ENCODE measurements around the gene TJP3.
A peak's percentile ranks its signal among the peaks of the same experiment; 100 is the strongest.
"Not testable (repeated sequence)": the region's sequence is repeated elsewhere in the genome, so short reads cannot be mapped to it uniquely, and the experiment has no call there.

TJP3 gene

DNA sequence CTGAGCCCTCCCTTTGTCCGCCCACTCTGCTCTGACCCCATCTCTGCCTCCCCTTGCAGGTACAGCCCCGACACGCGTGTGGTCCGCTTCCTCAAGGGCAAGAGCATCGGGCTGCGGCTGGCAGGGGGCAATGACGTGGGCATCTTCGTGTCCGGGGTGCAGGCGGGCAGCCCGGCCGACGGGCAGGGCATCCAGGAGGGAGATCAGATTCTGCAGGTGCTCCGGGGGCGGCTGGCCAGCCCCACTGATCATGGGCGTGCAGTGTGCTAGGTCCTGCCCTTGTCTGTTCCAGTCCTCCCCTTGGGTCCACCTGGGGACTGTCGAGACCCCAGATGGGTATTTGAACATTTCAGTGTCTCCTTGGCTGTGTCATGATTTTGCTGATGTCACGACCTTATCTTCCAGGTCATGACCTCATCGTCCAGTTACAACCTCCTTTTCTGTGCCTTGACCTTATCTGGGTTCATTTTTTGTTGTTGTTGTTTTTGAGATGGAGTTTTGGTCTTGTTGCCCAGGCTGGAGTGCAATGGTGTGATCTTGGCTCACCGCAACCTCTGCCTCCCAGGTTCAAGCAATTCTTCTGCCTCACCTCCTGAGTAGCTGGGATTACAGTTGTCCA, 28.0 kb downstream of the TJP3 start:
- ATAC-seq (no peak), DNase-seq (no peak)
- H3K4me3 Mint-ChIP-seq, result no peak overlapping the region
- peaks cover 18% of the 10 kb centered on the region for H3K4me1 Mint-ChIP-seq
- H3K27me3 Mint-ChIP-seq, result no peaks in the 10 kb centered on the region
- H3K27ac Mint-ChIP-seq, result no peak overlapping the region
- no peaks in the 10 kb centered on the region for H3K9me3 Mint-ChIP-seq

DNA sequence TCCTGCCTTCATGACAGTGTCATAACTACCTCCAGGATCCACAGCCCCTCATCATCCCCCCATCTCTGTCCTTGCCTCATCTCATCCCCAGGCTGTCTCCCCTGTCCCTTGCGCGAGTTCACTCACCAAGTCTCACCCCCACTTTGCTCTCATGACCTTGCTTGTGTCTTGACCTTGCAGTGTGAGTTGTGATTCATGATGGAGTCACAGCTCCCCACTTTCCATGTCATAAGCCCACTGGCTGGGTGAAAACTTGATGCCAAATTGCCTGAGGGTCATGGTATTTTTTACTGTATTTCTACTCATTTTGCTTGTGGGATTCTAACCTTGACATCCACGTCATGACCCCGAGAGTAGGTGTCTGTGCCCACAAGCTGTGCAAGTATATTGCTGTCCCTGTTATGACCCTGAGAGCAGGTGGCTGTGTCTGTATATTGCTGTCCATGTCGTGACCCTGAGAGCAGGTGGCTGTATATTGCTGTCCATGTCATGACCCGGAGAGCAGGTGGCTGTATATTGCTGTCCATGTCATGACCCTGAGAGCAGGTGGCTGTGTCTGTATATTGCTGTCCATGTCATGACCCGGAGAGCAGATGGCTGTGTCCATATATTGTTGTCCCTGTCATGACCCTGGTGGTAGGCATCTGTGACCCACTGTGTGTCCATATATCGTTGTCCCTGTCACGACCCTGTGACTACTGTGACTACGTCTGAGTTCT, 29.5 kb downstream of the TJP3 start:
- ATAC-seq, result no peak
- Mint-ChIP-seq H3K4me1 (peaks cover 18% of the 10 kb centered on the region), H3K27ac (no peak overlapping the region), H3K9me3 (no peaks in the 10 kb centered on the region), H3K4me3 (no peak overlapping the region), H3K27me3 (no peaks in the 10 kb centered on the region)
- no peak for DNase-seq

DNA sequence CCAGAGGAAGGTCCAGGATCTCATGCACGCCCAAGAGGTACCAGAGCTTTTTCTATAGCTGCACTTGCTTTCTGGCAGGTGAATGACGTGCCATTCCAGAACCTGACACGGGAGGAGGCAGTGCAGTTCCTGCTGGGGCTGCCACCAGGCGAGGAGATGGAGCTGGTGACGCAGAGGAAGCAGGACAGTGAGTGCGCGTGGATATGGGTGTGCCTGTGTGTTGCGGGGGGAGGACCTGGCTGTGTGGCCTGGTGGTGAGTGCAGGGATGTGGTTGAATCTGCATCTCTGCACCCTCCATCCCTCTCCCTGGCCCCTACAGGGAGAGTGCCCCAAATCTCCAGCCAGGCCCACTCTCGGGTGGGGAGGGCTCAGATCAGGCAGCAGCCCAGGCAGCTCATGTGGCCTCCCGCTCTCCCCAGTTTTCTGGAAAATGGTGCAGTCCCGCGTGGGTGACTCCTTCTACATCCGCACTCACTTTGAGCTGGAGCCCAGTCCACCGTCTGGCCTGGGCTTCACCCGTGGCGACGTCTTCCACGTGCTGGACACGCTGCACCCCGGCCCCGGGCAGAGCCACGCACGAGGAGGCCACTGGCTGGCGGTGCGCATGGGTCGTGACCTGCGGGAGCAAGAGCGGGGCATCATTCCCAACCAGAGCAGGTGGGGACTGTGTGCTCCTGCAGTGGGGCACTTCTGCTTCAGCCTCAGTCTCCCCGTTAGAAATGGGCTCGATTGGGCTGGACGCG, 30.5 kb downstream of the TJP3 start:
- H3K4me1 Mint-ChIP-seq, result peaks cover 18% of the 10 kb centered on the region
- H3K9me3 Mint-ChIP-seq, result no peaks in the 10 kb centered on the region
- H3K27ac Mint-ChIP-seq, result no peak overlapping the region
- ATAC-seq (no peak), DNase-seq (no peak)
- H3K27me3 Mint-ChIP-seq, result no peaks in the 10 kb centered on the region
- no peak overlapping the region for H3K4me3 Mint-ChIP-seq

DNA sequence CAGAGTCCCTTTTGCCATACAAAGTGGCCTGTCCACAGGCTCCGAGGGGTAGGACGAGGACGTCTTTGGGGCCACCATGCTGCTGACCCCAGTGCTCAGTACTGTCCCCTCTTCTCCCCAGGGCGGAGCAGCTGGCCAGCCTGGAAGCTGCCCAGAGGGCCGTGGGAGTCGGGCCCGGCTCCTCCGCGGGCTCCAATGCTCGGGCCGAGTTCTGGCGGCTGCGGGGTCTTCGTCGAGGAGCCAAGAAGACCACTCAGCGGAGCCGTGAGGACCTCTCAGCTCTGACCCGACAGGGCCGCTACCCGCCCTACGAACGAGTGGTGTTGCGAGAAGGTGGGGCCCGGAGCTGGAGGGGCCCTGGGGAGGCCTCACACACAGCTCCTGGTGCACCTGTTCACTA, 32.2 kb downstream of the TJP3 start:
- no peak overlapping the region for H3K27ac Mint-ChIP-seq
- no peaks in the 10 kb centered on the region for H3K9me3 Mint-ChIP-seq
- no peak for DNase-seq

DNA sequence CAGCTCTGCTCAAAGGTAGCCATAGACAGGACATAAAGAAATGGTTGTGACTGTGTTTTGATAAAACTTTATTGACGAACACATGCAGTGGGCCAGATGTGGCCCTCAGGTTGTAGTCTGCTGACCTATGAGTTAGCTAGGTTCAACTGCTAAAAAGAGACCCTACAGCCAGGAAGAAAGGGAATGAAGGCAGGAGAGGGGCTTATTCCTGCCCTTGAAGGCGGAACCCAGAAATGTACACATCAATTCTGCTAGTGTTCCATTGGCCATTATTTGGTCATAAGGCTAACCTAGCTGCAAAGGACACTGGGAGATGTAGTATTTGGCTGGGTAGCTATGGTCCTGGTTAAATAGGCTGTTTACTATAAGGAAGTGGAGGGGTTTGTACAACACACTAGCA, 35.3 kb downstream of the TJP3 start:
- Mint-ChIP-seq H3K4me1 (peaks cover 14% of the 10 kb centered on the region), H3K27ac (peak overlapping the region in 1 of 2 donors; percentile 46), H3K4me3 (no peak overlapping the region), H3K9me3 (no peaks in the 10 kb centered on the region), H3K27me3 (no peaks in the 10 kb centered on the region)
- no peak for ATAC-seq
- DNase-seq, result no peak

More for the DNA sequence above, 32.2 kb downstream of the TJP3 start:
- H3K27me3 Mint-ChIP-seq, result no peaks in the 10 kb centered on the region
- H3K4me1 Mint-ChIP-seq, result peaks cover 18% of the 10 kb centered on the region
- no peak overlapping the region for H3K4me3 Mint-ChIP-seq
- ATAC-seq, result no peak

DNA sequence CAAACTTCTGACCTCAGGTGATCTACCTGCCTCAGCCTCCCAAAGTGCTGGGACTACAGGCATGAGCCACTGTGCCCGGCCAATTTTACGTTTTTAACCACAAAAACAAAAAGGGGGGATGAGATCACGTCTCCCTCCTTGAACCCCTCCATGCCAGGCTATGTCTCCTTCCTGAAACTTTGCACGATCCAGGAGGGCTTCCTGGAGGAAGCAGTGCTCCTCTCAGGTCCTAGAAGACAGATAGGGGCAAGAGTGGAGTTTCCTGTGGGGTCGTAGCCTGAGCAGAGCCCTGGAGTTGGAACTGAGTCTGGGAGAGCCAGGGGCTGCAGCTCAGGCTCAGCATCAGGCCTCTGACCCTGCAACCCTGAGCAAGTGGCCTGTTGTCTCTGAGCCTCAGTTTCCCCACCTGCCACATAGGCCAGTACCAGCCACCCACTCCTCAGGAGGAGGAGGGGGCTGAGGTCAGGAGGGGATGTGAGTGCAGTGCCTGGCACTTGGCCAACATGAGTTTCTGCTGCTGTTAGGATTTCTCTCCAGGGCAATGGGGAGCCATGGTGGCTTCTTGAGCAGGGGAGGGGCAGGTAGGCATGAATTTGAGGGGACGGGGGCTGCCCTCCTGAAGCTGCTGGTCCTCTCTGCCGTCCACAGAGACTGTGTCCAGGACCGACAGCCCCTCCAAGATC, 37.3 kb downstream of the TJP3 start:
- Mint-ChIP-seq H3K27ac (no peak overlapping the region), H3K4me1 (no peaks in the 10 kb centered on the region), H3K4me3 (no peak overlapping the region), H3K9me3 (no peaks in the 10 kb centered on the region), H3K27me3 (no peaks in the 10 kb centered on the region)
- ATAC-seq (no peak), DNase-seq (no peak)

DNA sequence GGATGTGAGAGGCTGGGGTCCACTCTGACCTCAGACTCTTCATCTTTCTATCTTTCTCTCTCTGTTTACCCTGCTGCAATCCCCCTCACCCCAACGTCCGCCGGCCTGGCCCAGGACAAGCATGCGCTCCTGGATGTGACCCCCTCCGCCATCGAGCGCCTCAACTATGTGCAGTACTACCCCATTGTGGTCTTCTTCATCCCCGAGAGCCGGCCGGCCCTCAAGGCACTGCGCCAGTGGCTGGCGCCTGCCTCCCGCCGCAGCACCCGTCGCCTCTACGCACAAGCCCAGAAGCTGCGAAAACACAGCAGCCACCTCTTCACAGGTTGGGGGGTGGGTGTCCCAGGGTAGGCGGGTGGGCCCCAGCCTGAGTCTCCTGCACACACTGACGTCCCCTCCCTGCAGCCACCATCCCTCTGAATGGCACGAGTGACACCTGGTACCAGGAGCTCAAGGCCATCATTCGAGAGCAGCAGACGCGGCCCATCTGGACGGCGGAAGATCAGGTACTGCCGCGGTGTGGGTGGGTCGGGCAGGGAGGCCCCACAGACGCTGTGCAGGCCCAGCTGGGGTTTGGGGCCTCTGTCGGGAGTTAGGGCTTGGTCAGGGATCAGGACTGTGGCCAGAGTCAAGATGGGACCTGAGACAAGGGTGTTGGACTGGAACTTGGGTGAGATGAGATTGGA, 38.3 kb downstream of the TJP3 start:
- DNase-seq (no peak), ATAC-seq (no peak)
- H3K4me1 Mint-ChIP-seq, result no peaks in the 10 kb centered on the region
- H3K27me3 Mint-ChIP-seq, result no peaks in the 10 kb centered on the region
- no peaks in the 10 kb centered on the region for H3K9me3 Mint-ChIP-seq
- H3K4me3 Mint-ChIP-seq, result no peak overlapping the region
- H3K27ac Mint-ChIP-seq, result peak overlapping the region in 1 of 2 donors; percentile 38

DNA sequence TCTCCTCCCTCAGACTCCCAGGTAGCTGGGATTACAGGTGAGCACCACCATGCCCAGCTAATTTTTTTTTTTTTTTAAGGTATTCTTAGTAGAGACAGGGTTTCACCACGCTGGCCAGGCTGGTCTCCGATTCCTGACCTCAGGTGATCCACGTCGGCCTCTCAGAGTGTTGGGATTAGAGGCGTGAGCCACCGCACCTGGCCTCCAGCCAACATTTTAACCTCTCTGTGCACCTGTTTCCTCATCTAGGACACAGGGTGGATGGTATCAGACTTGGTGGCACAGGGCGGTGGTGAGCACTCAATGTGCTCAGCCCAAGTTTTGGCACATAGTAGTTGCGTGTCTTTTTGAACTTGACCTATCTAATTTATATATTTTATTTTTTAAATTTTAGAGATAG, 40.8 kb downstream of the TJP3 start:
- no peak for DNase-seq
- Mint-ChIP-seq H3K4me3 (no peak overlapping the region), H3K9me3 (no peaks in the 10 kb centered on the region), H3K27ac (no peak overlapping the region), H3K4me1 (no peaks in the 10 kb centered on the region), H3K27me3 (no peaks in the 10 kb centered on the region)
- ATAC-seq, result no peak

DNA sequence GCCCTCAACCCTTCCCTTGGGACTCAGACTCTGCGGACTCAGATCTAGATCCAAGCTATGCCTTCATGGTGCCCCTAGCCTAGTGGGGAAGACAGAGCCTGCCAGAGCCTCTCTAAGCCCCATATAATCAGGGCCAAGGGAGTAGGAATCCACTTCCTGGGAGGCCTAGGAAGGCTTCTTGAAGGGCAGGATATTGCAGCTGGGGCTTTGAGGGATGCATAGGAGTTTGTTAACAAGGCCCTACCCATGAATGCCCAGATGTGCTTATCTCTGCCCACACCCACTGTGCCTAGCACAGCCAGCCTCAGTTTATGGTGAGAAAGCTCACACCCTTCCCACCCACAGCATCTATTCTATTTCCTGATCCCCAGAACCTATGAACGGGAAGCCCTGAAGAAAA, 42.0 kb downstream of the TJP3 start:
- no peaks in the 10 kb centered on the region for H3K9me3 Mint-ChIP-seq
- H3K4me1 Mint-ChIP-seq, result peaks cover 7% of the 10 kb centered on the region
- DNase-seq (no peak), ATAC-seq (no peak)
- H3K4me3 Mint-ChIP-seq, result no peak overlapping the region
- no peak overlapping the region for H3K27ac Mint-ChIP-seq
- no peaks in the 10 kb centered on the region for H3K27me3 Mint-ChIP-seq

DNA sequence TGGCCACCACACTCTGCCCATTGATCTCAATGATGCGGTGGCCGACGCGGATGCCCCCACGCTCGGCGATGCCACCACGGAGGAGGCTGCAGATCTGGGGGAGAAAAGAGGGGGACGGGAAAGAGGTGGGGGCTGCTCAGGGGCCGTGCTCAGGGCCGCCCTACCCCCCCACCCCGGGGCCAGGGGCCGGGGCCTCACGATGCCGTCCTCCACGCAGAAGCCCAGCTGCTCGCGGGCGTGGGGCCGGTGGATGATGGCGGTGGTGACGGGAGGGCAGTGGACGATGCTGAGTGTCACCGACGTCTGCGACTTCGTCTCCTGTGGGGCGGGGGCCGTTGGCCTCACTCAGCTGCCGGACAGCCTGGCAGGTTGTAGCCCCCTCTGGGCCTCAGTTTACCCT, 43.1 kb downstream of the TJP3 start:
- Mint-ChIP-seq H3K27me3 (no peaks in the 10 kb centered on the region), H3K27ac (no peak overlapping the region), H3K4me1 (peaks cover 17% of the 10 kb centered on the region), H3K4me3 (no peak overlapping the region), H3K9me3 (no peaks in the 10 kb centered on the region)
- no peak for DNase-seq
- ATAC-seq, result no peak

DNA sequence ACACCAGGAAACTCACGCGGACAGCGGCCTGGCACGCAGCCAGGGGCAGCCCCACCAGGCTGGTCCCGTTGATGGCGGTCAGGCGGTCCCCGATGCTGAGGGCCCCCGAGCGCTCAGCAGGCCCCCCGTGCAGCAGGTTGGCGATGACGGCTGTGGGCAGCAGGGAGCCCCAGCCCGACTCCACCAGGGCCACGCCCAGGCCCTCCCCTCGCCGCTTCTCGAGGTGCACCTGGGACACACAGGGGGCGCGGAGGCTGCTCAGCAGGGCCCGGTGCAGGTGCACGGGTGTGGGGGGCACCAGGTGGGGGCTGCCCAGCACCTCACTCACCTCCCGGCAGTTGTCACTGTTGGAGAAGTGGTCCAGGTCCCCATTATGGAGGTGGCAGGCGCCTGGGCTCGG, 44.3 kb downstream of the TJP3 start:
- no peaks in the 10 kb centered on the region for H3K27me3 Mint-ChIP-seq
- no peaks in the 10 kb centered on the region for H3K9me3 Mint-ChIP-seq
- H3K27ac Mint-ChIP-seq, result no peak overlapping the region
- no peak for ATAC-seq
- H3K4me3 Mint-ChIP-seq, result no peak overlapping the region
- no peak for DNase-seq
- peaks cover 17% of the 10 kb centered on the region for H3K4me1 Mint-ChIP-seq

DNA sequence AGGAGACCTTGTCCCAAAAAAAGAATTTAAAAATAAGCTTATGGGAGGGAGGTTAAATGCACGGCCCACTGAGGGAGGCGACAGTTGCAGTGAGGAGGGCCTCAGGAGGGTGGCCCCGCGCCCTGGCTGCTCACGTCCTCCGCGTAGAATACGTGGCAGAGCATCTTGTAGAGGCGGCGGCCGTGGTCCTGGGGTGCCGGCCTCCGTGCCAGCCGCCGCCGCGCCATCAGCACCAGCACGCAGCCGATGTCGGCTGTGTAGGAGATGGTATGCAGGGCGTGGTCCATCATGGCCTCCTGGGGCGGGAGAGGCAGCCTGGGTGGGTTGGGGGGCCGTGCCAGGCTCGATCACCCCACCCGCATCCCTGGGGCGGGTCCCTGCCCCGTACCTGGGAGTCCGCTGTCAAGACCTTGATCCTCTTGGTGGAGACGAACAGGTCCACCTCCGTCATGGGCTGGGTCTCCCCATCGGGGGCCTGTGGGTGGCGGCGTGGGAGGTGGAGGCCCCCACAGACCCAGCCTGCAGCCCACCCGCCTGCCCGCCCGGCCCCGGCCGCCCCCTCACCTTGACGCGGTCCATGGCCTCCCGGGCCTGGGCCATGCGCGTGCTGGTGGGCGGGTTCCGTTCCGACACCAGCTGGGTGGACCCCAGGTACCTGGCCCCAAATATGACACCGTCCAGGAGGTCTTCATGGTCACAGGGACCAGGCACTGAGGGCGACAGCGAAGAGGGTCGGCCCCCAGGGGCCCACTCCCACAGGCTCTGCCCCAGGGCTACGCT, 45.6 kb downstream of the TJP3 start:
- no peak overlapping the region for H3K27ac Mint-ChIP-seq
- H3K9me3 Mint-ChIP-seq, result no peaks in the 10 kb centered on the region
- no peaks in the 10 kb centered on the region for H3K27me3 Mint-ChIP-seq
- H3K4me3 Mint-ChIP-seq, result no peak overlapping the region
- H3K4me1 Mint-ChIP-seq, result peaks cover 17% of the 10 kb centered on the region
- DNase-seq, result no peak
- ATAC-seq, result peak; percentile 52

DNA sequence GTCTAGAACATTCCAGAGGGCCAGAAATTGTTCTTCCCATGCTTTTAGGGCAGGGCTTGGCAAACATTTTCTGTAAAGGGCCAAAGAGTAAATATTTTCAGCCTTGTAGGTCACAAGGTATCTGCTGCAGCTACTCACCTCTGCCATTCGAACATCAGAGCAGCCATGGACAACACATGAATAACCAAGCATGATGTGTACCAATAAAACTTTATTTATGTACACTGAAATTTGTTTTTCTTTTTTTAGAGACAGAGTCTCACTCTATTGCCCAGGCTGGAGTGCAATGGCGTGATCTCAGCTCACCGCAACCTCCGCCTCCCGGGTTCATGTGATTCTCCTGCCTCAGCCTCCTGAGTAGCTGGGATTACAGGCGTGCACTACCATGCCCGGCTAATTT, 49.5 kb downstream of the TJP3 start:
- not testable (repeated sequence) for DNase-seq, H3K27ac Mint-ChIP-seq, H3K4me3 Mint-ChIP-seq, H3K27me3 Mint-ChIP-seq, H3K9me3 Mint-ChIP-seq, ATAC-seq
- H3K4me1 Mint-ChIP-seq, result peaks cover 51% of the 10 kb centered on the region

DNA sequence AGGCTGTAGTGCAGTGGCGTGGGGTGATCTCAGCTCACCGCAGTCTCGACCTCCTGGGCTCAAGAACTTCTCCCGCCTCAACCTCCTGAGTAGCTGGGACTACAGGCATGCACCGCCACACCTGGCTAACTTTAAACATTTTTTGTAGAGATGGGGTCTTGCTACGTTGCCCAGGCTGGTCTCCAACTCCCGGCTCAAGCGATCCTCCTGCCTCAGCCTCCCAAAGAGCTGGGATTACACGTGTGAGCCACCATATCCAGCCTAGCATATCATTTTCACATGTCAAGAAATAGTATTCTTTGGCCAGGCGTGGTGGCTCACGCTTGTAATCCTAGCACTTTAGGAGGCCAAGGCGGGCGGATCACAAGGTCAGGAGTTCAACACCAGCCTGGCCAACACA, 50.1 kb downstream of the TJP3 start:
- not testable (repeated sequence) for ATAC-seq

More for the DNA sequence above, 50.1 kb downstream of the TJP3 start:
- H3K4me1 Mint-ChIP-seq, result peaks cover 57% of the 10 kb centered on the region
- not testable (repeated sequence) for H3K9me3 Mint-ChIP-seq, DNase-seq, H3K27me3 Mint-ChIP-seq, H3K4me3 Mint-ChIP-seq, H3K27ac Mint-ChIP-seq
